Uterus (tissue), 2 donors: Measurements from ENCODE around the gene EVA1C.

Experiments
- CTCF ChIP-seq, 4 experiments: fragments of 200-600 bp in 2 of 4; fragments of 450-650 bp in 2 of 4; sonication (generic) in 2 of 4; IDR thresholded peaks; one replicate each; pipeline ENCODE4 v1.5.1; 2016 to 2019; ENCODE audit warnings: antibody characterized with exemption in 4 of 4, mild to moderate bottlenecking in 2 of 4, moderate library complexity in 1 of 4
- POLR2A ChIP-seq, 2 donors: fragments of 450-650 bp; IDR thresholded peaks; one replicate each; pipeline ENCODE4 v1.6.1; 2016; ENCODE audit warnings: antibody characterized with exemption in 2 of 2, mild to moderate bottlenecking in 1 of 2, moderate library complexity in 1 of 2

- TF ChIP-seq CTCF (IDR thresholded peaks at IDR 0.05) (no peak), POLR2A (IDR thresholded peaks at IDR 0.05) (no peak)
Observed at GRCh38 chr21:32558106-32558505, 145.6 kb downstream of the EVA1C start.
